Measurements from ENCODE around the gene ZC3HAV1. TPM values are rescaled to one million over a fixed set of nuclear protein-coding genes. Genes with fewer than 3 reads are reported as not detected.

Gene ZC3HAV1
- total and polyA plus RNA-seq, 12 donors: 2.7 to 28.3 (median 6.4) TPM

DNA sequence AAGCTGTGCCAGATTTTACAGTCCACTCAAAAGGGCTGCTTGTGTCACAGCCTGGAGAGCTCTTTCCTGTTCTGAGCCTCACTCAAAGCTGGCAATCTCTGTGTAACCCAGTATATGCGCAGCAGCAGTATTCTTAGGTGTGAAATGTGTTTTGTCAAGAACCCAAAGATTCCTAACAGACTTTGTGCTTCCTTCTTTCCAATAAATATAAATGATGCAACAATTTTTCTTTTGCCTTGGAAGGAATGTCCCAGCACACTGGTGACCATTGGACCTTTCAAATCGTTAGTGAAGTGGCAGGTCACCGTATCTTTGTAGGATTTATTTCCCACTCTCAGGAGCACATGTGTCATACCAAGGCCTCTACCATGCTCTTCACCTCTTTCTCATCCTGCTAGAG lies 5.6 kb upstream of the ZC3HAV1 start:
- intact Hi-C loops (cut with DNase I): no loop called here
- Histone ChIP-seq H3K27me3 (peaks cover 0 to 17% (median 12%) of the 10 kb centered on the region in 7 donors), H3K9me3 (no peaks in the 10 kb centered on the region), H3K4me3 (no peak overlapping the region), H3K4me1 (peaks cover 0 to 34% (median 3%) of the 10 kb centered on the region in 9 donors), H3K36me3 (no peaks in the 10 kb centered on the region), H3K27ac (no peak overlapping the region)
- DNase-seq (no peak), ATAC-seq (no peak)
- no peak for TF ChIP-seq CTCF (IDR thresholded peaks at IDR 0.05)
- 92 to 97% methylated on average over 3 of the region's 3 CpGs for WGBS, 2 donors

- intact Hi-C loops (cut with DNase I): no loop called here
- H3K4me1 ChIP-seq: peaks cover 0 to 36% (median 5%) of the 10 kb centered on the region in 9 donors
- 75 to 85% methylated on average over 5 of the region's 5 CpGs for WGBS, 2 donors
- H3K27ac ChIP-seq: no peak overlapping the region
- ATAC-seq (no peak), DNase-seq (no peak)
- H3K4me3 ChIP-seq: no peak overlapping the region
- H3K27me3 ChIP-seq: peaks cover 0 to 15% (median 12%) of the 10 kb centered on the region in 7 donors
- H3K9me3 ChIP-seq: no peaks in the 10 kb centered on the region
- no peaks in the 10 kb centered on the region for H3K36me3 ChIP-seq
- TF ChIP-seq CTCF (IDR thresholded peaks at IDR 0.05): no peak
These were observed 5.1 kb upstream of the ZC3HAV1 start for GRCh38 chr7:139114585-139114984.

GRCh38 chr7:139114018-139114417 lies 4.5 kb upstream of the ZC3HAV1 start:
- Histone ChIP-seq H3K36me3 (no peaks in the 10 kb centered on the region), H3K4me1 (peaks cover 0 to 31% (median 6%) of the 10 kb centered on the region in 9 donors), H3K4me3 (no peak overlapping the region), H3K27ac (no peak overlapping the region), H3K9me3 (no peaks in the 10 kb centered on the region), H3K27me3 (peaks cover 0 to 12% (median 8%) of the 10 kb centered on the region in 7 donors)
- intact Hi-C loops (cut with DNase I): no loop called here
- no peak for TF ChIP-seq CTCF (IDR thresholded peaks at IDR 0.05)
- DNase-seq (no peak), ATAC-seq (no peak)
- 95 to 97% methylated on average over 3 of the region's 3 CpGs for WGBS, 2 donors

- WGBS, 2 donors: 79 to 89% methylated on average over 2 of the region's 2 CpGs
- Histone ChIP-seq H3K36me3 (no peaks in the 10 kb centered on the region), H3K4me1 (peaks cover 0 to 22% (median 6%) of the 10 kb centered on the region in 9 donors), H3K4me3 (no peak overlapping the region), H3K9me3 (no peaks in the 10 kb centered on the region), H3K27ac (peak overlapping the region in 1 of 10 donors; percentile 100), H3K27me3 (peaks cover 0 to 10% (median 0%) of the 10 kb centered on the region in 7 donors)
- ATAC-seq: no peak
- TF ChIP-seq CTCF (IDR thresholded peaks at IDR 0.05): no peak
- no peak for DNase-seq
- intact Hi-C loops (cut with DNase I): no loop called here
These were observed 3.3 kb upstream of the ZC3HAV1 start for GRCh38 chr7:139112741-139113250.
